Measurements from ENCODE around the gene NUP62.

Gene NUP62

DNA sequence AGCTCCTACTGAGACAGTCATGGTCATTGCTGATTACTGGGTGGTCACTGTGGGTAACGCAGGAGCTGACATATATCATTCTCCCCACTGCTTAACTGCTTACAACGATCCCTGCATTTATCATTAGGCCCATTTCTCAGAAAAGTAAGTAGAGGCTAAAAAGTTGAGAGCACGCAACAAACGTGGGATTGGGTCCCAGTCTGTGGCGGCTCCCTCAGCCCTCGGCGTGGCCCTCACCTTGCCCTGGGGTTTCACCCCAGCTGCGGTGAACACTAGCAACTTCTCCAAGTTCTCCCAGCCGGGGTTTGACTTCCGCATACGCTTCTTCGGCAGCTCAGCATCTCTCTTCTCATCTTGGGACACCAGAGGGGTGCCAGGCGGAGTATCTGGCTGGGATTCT lies 64.4 kb downstream of the NUP62 start:
- DNase-seq = no peak

- no peak for DNase-seq
Observed at GRCh38 chr19:49863935-49864320, 65.4 kb downstream of the NUP62 start.

DNA sequence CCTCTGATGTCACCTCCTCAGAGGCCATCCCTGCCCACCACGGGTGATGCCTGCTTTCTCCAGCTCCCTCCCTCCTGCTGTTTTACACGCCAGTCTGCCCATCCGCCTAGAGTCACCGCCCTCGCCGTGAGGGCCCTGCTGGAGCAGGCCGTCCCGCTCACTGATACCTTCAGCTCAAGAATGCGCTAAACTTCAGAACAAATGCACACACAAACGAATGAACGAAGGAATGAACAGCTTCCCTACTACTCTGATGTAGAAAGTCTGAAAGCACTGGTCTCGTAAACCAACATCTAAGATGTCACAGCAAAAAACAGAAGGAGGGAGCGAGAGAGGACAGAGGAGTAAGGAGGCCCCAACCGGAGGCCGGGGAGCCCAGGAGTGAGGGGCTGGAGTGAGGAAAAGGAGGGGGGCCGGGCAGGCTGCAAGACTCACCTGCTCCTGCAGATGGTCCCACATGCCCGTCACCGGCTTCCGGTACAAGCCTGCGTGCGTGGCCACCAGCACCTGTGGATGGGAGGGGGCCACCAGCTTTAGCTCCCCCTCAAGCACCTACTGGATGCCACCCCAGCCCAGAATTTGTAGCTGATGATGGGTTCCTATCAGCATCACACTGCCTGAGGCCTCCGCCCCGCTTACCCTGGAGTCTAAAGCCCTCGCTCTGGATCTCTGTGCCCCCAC lies 65.9 kb downstream of the NUP62 start:
- DNase-seq = no peak

DNA sequence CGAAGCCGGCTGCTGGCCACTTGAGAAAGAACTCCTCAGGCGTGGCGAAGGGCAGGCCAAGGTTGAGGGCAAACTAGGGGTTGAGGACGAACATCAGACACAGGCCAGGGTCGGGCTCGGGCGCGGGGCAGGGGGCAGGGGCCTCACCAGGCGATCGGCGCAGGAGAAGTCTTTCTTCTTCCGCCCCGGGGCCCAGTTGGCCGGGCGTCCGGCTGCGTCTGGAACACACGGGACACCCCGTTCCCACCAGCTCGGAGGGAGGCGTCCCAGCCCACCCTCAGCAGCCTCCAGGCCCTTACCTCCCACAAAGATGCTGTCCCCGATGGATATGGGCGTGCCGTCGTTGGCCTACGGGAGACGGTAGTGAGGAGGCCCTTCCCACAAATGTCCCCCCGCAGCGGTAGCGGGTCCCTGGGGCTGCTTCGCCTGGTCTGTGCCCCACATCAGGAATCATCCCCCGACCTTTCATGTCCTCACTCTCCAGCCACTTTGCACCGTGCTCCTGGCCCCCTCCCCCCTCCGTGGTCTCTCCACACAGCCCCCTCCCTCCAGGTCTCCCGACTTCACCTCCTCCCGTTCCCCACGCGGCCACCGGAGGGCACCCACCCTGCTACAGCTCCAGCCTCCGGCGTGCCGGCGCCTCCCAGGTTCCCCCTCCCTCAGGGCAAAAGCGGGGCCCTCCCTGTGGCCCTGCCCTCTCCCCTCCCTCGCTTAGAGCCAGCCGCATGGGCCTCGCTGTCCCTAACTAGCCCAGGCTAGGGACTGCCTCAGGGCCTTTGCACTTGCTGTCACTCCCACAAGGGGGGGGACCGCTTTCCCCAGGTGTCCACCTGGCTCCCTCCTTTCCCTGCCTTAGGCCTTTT lies 66.7 kb downstream of the NUP62 start:
- no peak for DNase-seq

DNA sequence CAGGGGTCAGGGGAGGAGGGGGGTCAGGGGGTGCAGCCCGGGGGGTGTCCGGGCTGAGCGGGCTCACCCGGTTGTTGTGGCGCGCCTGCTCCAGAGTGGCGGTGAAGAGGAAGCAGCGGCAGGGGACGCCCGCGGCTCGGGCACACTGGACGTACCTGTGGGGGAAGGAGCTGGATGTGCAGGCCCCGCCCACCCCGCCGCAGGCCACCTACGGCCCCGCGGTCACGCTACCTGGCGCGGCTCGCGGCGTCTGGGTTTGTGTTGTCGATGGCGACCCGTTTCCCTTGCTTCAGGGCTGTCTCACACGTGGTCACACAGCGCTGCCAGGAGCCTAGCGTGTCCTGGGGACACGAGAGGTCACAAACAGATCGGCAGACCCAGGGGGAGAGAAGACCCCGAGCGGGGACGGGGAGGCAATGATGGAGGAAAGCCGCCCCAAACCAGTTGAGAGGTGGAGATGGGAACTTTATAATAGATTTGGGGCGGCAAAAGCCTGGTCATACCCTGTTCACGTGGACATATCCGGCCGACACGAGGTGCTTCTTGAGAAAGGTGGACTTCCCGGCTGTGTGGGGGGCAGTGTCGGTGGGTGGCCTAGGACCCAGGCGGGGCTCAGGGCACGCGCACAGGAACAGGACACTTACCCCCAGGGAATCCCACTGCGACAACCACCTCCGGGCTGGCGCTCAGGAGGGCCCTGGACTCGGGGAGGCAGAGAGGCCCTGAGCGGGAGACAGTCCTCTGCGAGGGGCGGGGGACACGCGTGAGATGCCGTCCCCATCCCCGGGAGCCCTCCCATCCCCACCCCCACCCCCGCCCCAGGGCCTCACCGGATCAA lies 67.5 kb downstream of the NUP62 start:
- no peak for DNase-seq

- DNase-seq = no peak
Observed at GRCh38 chr19:49861107-49861506, 68.2 kb downstream of the NUP62 start.

- DNase-seq = no peak
Observed at GRCh38 chr19:49860336-49861102, 68.8 kb downstream of the NUP62 start.

GRCh38 chr19:49859682-49860335 lies 69.5 kb downstream of the NUP62 start:
- no peak for DNase-seq

GRCh38 chr19:49858088-49858985 lies 71.0 kb downstream of the NUP62 start:
- DNase-seq = no peak

DNA sequence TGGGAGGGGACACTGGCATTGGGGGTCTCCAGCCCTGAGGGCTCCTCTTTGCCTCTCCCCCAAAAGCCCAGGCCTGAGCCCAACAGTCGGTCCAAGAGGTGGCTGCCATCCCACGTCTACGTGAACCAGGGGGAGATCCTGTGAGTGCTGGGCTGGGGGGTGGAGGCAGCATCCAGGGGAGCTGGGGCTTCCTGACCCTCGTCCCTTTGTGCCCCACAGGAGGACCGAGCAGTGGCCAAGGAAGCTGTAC lies 71.5 kb downstream of the NUP62 start:
- no peak for DNase-seq

DNA sequence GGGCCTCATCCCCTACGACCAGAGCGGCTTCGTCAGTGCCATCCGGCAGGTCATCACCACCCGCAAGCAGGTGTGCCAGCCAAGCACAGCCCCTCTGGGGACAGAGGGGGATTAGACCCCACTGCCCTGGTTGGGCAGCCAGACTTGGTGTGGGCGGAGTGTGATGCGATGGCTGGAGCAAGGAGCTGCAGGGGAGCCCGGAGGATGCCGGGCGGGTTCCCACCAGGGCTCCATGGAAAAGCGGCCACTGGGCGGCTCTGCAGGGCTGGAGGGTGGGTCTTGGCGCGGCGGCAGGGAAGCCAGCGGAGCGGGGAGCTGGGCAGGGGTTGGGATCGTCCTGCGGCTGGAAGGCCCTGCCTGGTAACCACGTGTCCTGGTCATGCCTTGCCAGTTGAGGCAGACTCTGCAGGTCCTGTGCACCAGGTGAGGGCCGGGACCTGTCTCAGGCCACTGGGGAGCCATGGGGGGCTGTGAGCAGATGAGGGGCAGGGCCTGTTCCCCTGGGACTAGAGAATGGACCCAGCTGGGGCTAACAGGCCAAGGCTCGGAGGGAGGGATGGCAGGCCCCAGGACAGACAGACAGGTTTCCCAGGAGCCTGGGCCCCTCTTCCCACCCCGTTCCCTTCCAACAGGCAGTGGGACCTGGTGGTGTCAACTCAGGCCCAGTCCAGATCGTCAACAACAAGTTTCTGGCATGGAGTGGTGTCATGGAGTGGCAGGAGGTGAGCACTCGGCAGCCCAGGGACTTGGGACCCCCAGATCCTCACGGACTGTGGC lies 72.1 kb downstream of the NUP62 start:
- DNase-seq = no peak

Measured in CD4-positive, alpha-beta T cell treated with Interleukin-21 for 1 hour (primary cell).